HG03139 (cell line): Measurements from ENCODE around the gene ITGAX.

Source experiments
- ATAC-seq: cut with Tn5 transposase; IDR thresholded peaks from one replicate; pipeline ENCODE4 v1.9.1; 2021; ENCODE audit not compliant: unreplicated experiment

ITGAX gene

GRCh38 chr16:31347445-31347844 lies 7.5 kb upstream of the ITGAX start:
- ATAC-seq = no peak

GRCh38 chr16:31348579-31348978 lies 6.4 kb upstream of the ITGAX start:
- ATAC-seq = no peak

- ATAC-seq = no peak
These were observed 4.5 kb upstream of the ITGAX start for GRCh38 chr16:31350275-31351005.

GRCh38 chr16:31351246-31351941 lies 3.6 kb upstream of the ITGAX start:
- no peak for ATAC-seq

- ATAC-seq = no peak
These were observed 3.0 kb upstream of the ITGAX start for GRCh38 chr16:31351942-31352325.

- ATAC-seq = no peak
These were observed 2.4 kb upstream of the ITGAX start for GRCh38 chr16:31352376-31353115.

GRCh38 chr16:31355431-31356100 lies 590 bp downstream of the ITGAX start:
- ATAC-seq = no peak

GRCh38 chr16:31356566-31357323 lies 1.8 kb downstream of the ITGAX start:
- no peak for ATAC-seq

GRCh38 chr16:31357324-31358109 lies 2.5 kb downstream of the ITGAX start:
- no peak for ATAC-seq

- ATAC-seq = no peak
These were observed 5.3 kb downstream of the ITGAX start for GRCh38 chr16:31360251-31360650.

- no peak for ATAC-seq
These were observed 6.5 kb downstream of the ITGAX start for GRCh38 chr16:31361201-31362110.

GRCh38 chr16:31362476-31363405 lies 7.8 kb downstream of the ITGAX start:
- no peak for ATAC-seq

- ATAC-seq = no peak
These were observed 8.7 kb downstream of the ITGAX start for GRCh38 chr16:31363721-31364120.

GRCh38 chr16:31364421-31364820 lies 9.4 kb downstream of the ITGAX start:
- no peak for ATAC-seq

- ATAC-seq = no peak
These were observed 10.3 kb downstream of the ITGAX start for GRCh38 chr16:31365131-31365865.

GRCh38 chr16:31367853-31368252 lies 12.9 kb downstream of the ITGAX start:
- ATAC-seq = no peak

- no peak for ATAC-seq
These were observed 16.0 kb downstream of the ITGAX start for GRCh38 chr16:31371008-31371407.
